ENCODE results near the gene MUL1.

- TF ChIP-seq CTCF (conservative IDR thresholded peaks at IDR 0.05 in 1 of 2, IDR thresholded peaks at IDR 0.05 in 1 of 2; ENCODE audit: low read depth in 1 of 2, low read length in 2 of 2), result no peak
- TF ChIP-seq EZH2 (IDR thresholded peaks at IDR 0.05; ENCODE audit: low read length, missing control alignments), result no peak
Measured at GRCh38 chr1:20492751-20493150, 15.2 kb downstream of the MUL1 start.

Data from fibroblast of lung (primary cell).